GM18870 (cell line): ENCODE data around the gene TMEM87B.

Experiments used
- ATAC-seq: cut with Tn5 transposase; IDR thresholded peaks from one replicate; pipeline ENCODE4 v1.9.1; 2021; ENCODE audit warnings: moderate library complexity; ENCODE audit not compliant: unreplicated experiment

TMEM87B gene

GRCh38 chr2:112054847-112055729 lies at the start of gene TMEM87B:
TSS of gene TMEM87B (plus strand) at chr2:112055269. CDS start at chr2:112055592, 323 bp downstream.
- peak; percentile 50 for ATAC-seq

- ATAC-seq: no peak
Observed at GRCh38 chr2:112005406-112006075, 49.5 kb upstream of the TMEM87B start.

GRCh38 chr2:112006076-112006410 lies 49.0 kb upstream of the TMEM87B start:
- ATAC-seq: no peak

- ATAC-seq: no peak
Observed at GRCh38 chr2:112007493-112007892, 47.6 kb upstream of the TMEM87B start.

GRCh38 chr2:112008910-112009485 lies 46.1 kb upstream of the TMEM87B start:
- ATAC-seq: no peak

- ATAC-seq: no peak
Observed at GRCh38 chr2:112010751-112011150, 44.3 kb upstream of the TMEM87B start.

DNA sequence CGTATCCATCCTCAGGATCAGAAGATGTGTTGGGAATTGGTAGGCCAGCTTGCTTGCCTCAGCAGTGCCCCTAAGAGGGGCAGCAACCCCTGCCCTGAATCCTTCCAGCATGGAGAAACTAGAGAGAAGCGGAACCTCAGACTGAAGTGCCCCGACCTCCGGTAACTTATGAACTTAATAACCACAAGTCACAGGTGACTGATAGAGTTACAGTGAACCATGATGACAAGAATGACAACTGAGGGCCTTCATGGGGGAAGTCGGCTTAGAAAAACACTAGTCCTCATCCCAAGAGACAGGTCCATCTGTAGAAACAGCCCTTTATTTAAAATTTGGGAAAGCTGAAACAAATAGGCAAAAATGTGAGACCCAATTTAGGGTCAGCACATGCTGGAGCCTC lies 42.5 kb upstream of the TMEM87B start:
- no peak for ATAC-seq

- no peak for ATAC-seq
Observed at GRCh38 chr2:112018846-112019245, 36.2 kb upstream of the TMEM87B start.

GRCh38 chr2:112019569-112019982 lies 35.5 kb upstream of the TMEM87B start:
- no peak for ATAC-seq

DNA sequence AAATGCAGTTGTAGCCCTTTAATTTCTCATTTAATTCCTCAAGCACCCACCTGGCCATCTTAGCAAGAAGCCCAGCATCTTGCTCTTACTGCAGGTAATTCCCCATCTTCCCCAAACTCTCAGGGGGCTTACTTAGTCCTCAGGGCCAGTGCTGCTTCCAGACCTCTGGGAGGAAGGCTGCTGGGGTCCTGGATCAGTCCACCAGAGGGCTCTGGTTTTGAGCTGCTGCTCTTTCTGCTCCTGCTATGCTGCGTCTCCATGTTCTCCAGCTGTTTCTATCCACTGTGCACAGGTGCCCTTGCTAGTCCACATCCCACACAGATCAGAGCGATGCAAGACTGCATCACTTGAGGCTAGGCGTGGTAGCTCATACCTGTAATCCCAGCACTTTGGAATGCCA lies 34.5 kb upstream of the TMEM87B start:
- ATAC-seq: no peak

DNA sequence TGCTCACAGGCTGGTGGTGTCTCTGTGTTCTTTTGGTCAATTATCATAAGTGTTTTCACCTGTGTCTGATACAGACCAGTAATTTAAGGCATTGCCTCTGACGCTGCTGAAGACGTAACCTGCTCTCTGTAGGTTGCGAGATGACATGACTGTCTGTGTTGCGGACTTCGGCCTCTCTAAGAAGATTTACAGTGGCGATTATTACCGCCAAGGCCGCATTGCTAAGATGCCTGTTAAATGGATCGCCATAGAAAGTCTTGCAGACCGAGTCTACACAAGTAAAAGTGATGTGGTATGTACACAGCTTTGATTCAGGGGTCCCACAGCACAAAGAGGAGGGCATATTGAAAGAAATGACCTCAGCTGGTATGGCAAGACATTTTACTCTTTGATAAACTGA lies 33.8 kb upstream of the TMEM87B start:
- ATAC-seq: no peak

- no peak for ATAC-seq
Observed at GRCh38 chr2:112021781-112022231, 33.3 kb upstream of the TMEM87B start.

GRCh38 chr2:112023707-112024106 lies 31.4 kb upstream of the TMEM87B start:
- no peak for ATAC-seq

- ATAC-seq: no peak
Observed at GRCh38 chr2:112024231-112024630, 30.8 kb upstream of the TMEM87B start.

GRCh38 chr2:112024896-112025491 lies 30.1 kb upstream of the TMEM87B start:
- ATAC-seq: no peak

- ATAC-seq: no peak
Observed at GRCh38 chr2:112026509-112026908, 28.6 kb upstream of the TMEM87B start.

- no peak for ATAC-seq
Observed at GRCh38 chr2:112027767-112028166, 27.3 kb upstream of the TMEM87B start.

DNA sequence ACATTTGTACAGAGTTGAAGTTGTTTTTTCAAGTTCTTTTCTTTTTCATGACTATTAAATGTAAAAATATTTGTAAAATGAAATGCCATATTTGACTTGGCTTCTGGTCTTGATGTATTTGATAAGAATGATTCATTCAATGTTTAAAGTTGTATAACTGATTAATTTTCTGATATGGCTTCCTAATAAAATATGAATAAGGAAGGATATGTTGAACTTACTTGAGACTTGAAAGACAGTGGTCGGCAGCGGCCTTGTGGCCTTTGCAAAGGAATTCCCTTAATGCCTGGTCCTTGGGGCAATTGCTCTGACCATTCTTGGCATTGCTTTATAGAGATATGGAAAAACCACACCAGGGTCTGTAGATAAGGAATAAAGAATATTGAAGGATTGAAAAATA lies 25.9 kb upstream of the TMEM87B start:
- ATAC-seq: no peak

- no peak for ATAC-seq
Observed at GRCh38 chr2:112031473-112032223, 23.4 kb upstream of the TMEM87B start.

GRCh38 chr2:112032224-112032586 lies 22.9 kb upstream of the TMEM87B start:
- no peak for ATAC-seq
